ENCODE measurements around the gene ADAM15. TPM values are rescaled to one million over a fixed set of nuclear protein-coding genes. Genes with fewer than 3 reads are reported as not detected.

ADAM15 gene
- total RNA-seq, 1 donor from 2014 or later: 77.6 TPM

DNA sequence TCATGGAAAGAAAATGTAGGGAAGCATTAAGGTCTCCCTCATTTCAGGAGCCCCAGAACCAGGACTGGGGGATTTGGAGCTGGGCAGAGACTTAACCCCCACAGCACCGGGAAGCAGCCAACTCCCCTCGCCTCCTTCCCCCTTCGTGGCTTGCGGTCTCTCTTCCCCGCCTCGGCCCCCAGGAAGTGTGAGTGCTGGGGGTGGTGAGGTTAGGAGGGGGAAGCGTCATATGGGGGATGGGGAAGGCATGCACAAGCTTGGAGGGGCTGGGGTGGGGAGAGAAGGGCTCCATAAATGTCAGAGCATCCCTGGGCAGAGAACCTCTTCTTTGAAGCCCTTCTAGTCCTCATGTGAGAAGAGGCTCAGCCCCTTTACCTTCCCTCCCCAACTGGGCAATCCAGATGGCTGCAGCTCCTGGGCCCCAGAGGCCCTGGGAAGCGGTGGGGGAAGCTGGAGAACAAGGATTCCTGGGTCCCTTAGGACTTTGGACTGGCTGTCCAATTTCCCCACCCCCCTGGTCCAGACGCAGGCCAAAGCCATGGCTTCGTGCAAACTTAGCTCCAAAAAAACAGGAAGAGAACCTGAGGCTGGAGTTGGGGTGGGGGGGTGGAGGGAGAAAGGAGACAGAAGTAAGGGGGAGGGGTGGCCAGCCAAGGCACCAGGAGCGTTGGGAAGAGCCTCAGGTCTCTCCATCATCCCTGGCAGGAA, 40.8 kb upstream of the ADAM15 start:
- ATAC-seq (ENCODE audit: poor library complexity) (no peak), DNase-seq (peak; percentile 42)
- intact Hi-C loops (cut with DNase I): loop anchor here (10.0 kb wide), 1 partner anchor 106 kb away; no protein-coding TSS in a partner anchor

DNA sequence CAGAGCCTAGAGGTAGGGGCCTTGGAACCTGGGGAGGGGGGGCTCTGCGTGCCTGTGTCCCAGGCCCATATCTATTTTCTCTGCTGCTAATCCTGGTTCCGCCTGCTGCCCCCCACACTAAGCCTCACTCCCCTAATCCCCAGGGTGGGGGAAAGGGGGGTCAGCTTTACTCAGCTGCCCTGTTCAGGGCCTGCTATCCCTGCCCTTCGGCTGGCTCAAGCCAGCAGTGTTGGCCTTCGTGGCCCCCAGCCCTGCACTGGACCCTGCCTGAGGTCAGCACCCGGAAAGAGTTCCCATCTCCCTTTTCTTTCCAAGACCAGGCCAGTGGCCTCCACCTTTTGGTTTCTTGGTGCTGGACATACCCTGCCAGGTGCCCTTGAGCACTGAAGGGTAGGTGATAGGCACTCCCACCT, 40.1 kb upstream of the ADAM15 start:
- DNase-seq: no peak
- ATAC-seq (ENCODE audit: poor library complexity): no peak
- intact Hi-C loops (cut with DNase I): loop anchor here (10.0 kb wide), 1 partner anchor 106 kb away; no protein-coding TSS in a partner anchor

GRCh38 chr1:155011437-155012025, 39.6 kb upstream of the ADAM15 start:
- ATAC-seq (ENCODE audit: poor library complexity): no peak
- intact Hi-C loops (cut with DNase I): loop anchor here (10.0 kb wide), 1 partner anchor 107 kb away; no protein-coding TSS in a partner anchor

DNA sequence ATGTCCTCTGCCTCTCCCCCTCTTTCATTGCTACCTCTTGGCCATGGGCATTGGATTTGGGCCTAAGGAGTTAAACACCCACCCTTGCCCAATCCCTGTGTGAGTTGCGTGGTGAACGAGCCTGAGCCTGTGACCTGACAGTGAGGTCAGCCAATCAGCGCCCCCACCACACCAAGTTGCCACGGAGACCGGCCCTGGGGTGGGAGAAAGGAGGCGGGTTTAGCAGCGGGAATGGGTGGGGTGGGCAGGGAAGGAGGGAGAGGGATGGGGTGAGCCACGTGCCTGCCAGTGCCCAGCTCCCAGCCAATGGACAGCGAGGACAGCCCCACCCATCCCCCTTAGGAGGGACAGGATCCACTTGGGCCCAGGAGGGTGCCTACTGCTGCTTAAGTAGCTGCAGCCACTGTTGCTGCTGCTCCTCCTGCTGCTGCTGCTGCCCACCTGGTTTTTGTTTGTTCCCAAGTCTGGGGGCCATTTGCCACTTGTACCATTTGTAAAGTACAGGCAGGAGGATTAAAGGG, 39.0 kb upstream of the ADAM15 start:
- intact Hi-C loops (cut with DNase I): loop anchor here (10.0 kb wide), 1 partner anchor 107 kb away; no protein-coding TSS in a partner anchor
- DNase-seq (peak; percentile 83), ATAC-seq (ENCODE audit: poor library complexity) (peak; percentile 37)

More at GRCh38 chr1:155011437-155012025, 39.6 kb upstream of the ADAM15 start:
- DNase-seq: peak; percentile 24

DNA sequence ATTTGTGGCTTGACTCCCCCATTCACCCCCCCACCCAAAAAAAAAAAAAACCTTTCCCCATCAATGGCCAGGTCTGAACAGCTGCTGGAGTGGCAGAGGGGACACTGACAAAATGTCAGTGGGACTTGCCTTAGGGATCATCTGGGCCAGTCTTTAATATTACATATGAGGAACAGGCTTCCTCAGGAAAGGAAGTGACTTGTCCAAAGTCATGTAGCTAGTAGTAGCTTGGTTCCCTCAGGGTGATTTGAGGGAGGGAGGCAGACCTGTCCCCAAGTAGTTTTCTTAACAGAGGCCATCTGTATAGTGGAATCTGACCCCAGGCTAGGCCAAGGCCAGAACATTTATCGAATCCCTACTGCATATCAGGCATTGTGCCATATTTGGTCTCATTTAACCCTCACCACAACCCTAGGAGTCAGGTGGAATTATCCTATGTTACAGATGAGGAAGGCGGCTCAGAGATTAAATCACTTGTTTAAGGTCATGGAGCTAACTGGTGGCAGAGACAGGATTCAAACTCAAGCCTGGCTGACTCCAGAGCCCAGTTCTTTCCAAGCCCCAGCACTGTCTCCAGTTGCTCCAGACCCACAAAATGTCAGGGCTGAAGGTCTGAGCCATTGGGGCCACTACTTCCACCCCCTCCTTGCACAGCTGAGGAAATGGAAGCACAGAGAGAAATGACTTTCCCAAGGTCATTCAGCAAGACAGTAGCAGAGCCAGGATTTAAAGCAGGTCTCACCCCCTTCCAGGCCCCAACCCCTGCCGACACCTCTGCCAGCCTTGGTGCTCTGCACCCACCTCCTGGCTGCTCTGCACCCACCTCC, 38.1 kb upstream of the ADAM15 start:
- intact Hi-C loops (cut with DNase I): loop anchor here (10.0 kb wide), 1 partner anchor 108 kb away; no protein-coding TSS in a partner anchor

DNA sequence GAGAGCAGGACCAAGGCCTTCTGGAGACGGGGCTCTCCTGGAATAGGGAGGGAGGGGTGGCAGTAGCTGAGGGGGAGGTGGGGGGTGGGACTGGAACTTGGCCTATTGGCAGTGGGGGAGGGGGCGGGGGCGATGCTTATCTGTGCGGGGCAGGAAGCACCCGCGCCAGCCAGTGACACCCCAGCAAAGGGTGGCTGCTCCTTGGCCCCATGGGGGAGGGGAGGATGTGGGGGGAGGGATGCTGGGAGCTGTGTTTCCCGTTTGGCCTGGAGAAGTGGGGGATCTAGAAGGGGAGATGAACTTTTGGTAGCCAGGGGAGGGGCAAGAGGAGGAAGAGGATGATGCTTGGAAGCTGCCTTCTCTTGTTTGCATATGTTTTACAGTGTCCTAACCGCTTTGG, 37.5 kb upstream of the ADAM15 start:
- DNase-seq: peak; percentile 21
- no peak for ATAC-seq (ENCODE audit: poor library complexity)
- intact Hi-C loops (cut with DNase I): loop anchor here (10.0 kb wide), 1 partner anchor 109 kb away; no protein-coding TSS in a partner anchor

More for the DNA sequence above, 38.1 kb upstream of the ADAM15 start:
- ATAC-seq (ENCODE audit: poor library complexity) (no peak), DNase-seq (no peak)

DNA sequence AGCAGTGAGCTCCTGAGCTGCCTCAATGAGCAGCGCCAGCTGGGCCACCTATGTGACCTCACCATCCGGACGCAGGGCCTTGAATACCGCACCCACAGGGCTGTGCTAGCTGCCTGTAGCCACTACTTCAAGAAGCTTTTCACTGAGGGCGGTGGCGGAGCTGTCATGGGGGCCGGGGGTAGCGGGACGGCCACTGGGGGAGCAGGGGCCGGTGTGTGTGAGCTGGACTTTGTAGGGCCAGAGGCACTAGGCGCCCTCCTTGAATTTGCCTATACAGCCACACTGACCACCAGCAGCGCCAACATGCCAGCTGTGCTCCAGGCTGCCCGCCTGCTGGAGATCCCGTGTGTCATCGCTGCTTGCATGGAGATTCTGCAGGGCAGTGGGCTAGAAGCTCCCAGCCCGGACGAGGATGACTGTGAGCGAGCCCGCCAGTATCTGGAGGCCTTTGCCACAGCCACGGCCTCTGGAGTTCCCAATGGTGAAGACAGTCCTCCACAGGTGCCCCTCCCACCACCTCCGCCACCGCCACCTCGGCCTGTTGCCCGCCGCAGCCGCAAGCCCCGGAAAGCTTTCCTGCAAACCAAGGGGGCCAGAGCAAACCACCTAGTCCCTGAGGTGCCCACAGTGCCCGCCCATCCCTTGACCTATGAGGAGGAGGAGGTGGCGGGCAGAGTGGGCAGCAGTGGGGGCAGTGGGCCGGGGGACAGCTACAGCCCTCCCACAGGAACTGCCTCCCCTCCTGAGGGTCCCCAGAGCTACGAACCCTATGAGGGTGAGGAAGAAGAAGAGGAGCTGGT, 36.2 kb upstream of the ADAM15 start:
- ATAC-seq (ENCODE audit: poor library complexity): no peak
- intact Hi-C loops (cut with DNase I): loop anchor here (5.0 to 10.0 kb wide), 2 partner anchors 43 to 110 kb away; partner anchors contain the start of genes CKS1B and SHC1

GRCh38 chr1:155015527-155016230, 35.4 kb upstream of the ADAM15 start:
- intact Hi-C loops (cut with DNase I): loop anchor here (5.0 to 10.0 kb wide), 2 partner anchors 43 to 111 kb away; partner anchors contain the start of genes CKS1B and SHC1

More for the DNA sequence above, 36.2 kb upstream of the ADAM15 start:
- DNase-seq: peak; percentile 37

DNA sequence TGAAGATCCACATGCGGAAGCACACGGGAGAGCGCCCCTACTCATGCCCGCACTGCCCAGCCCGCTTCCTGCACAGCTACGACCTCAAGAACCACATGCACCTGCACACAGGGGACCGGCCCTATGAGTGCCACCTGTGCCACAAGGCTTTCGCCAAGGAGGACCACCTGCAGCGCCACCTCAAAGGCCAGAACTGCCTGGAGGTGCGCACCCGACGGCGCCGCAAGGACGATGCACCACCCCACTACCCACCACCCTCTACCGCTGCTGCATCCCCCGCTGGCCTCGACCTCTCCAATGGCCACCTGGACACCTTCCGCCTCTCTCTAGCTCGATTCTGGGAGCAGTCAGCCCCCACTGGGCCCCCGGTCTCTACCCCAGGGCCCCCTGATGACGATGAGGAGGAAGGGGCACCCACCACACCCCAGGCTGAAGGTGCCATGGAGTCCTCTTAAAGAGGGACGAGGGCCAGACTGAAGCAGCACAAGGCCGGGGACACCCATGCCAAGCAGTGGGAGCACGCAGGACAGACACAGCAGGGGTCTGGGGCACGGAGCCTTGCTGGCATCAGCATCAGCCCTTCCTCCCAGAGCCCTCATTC, 34.8 kb upstream of the ADAM15 start:
- ATAC-seq (ENCODE audit: poor library complexity) (no peak), DNase-seq (peak; percentile 44)
- intact Hi-C loops (cut with DNase I): loop anchor here (5.0 to 10.0 kb wide), 2 partner anchors 44 to 112 kb away; partner anchors contain the start of genes CKS1B and SHC1

More at GRCh38 chr1:155015527-155016230, 35.4 kb upstream of the ADAM15 start:
- peak; percentile 43 for DNase-seq
- no peak for ATAC-seq (ENCODE audit: poor library complexity)

GRCh38 chr1:155017041-155017945, 33.8 kb upstream of the ADAM15 start:
- intact Hi-C loops (cut with DNase I): loop anchor here (5.0 to 10.0 kb wide), 2 partner anchors 45 to 112 kb away; partner anchors contain the start of genes CKS1B and SHC1
- DNase-seq (peak; percentile 94), ATAC-seq (ENCODE audit: poor library complexity) (peak; percentile 94)

GRCh38 chr1:155017946-155018316, 33.2 kb upstream of the ADAM15 start:
- ATAC-seq (ENCODE audit: poor library complexity) (peak; percentile 2), DNase-seq (peak; percentile 42)
- intact Hi-C loops (cut with DNase I): loop anchor here (5.0 to 10.0 kb wide), 2 partner anchors 46 to 113 kb away; partner anchors contain the start of genes CKS1B and SHC1

GRCh38 chr1:155018617-155019348, 32.3 kb upstream of the ADAM15 start:
- intact Hi-C loops (cut with DNase I): loop anchor here (5.0 to 10.0 kb wide), 2 partner anchors 46 to 114 kb away; partner anchors contain the start of genes CKS1B and SHC1
- ATAC-seq (ENCODE audit: poor library complexity) (no peak), DNase-seq (peak; percentile 23)

GRCh38 chr1:155019377-155020245, 31.5 kb upstream of the ADAM15 start:
- intact Hi-C loops (cut with DNase I): loop anchor here (5.0 to 10.0 kb wide), 2 partner anchors 47 to 115 kb away; partner anchors contain the start of genes CKS1B and SHC1
- DNase-seq: no peak
- ATAC-seq (ENCODE audit: poor library complexity): no peak
